Keratinocyte (primary cell): ENCODE results near the gene GOLGB1. TPM values are rescaled to one million over a fixed set of nuclear protein-coding genes. Genes with fewer than 3 reads are reported as not detected.

Source experiments
- DNase-seq: peaks from one replicate; pipeline ENCODE4 v3.0.0-alpha.2; 2011; ENCODE audit warnings: low read depth, missing footprints, low spot score
- FAIRE-seq: peaks from 2 replicates; lab custom pipeline; 2011; peaks lifted over from hg19 to GRCh38; lab: Jason Lieb, UNC
- H2AFZ ChIP-seq: 2 replicates; pipeline ENCODE4 v1.6.0; 2012; ENCODE audit warnings: low read length, control low read depth, inconsistent platforms; ENCODE audit not compliant: control insufficient read depth
- H3K27ac ChIP-seq: 2 replicates; pipeline ENCODE4 v1.5.1; 2011; ENCODE audit warnings: low read length; ENCODE audit not compliant: control insufficient read depth, insufficient read depth
- H3K27me3 ChIP-seq: 3 replicates; pipeline ENCODE4 v1.6.0; 2011; ENCODE audit warnings: low read length; ENCODE audit not compliant: control insufficient read depth, insufficient read depth; ENCODE audit errors: extremely low read depth
- H3K36me3 ChIP-seq, 2 experiments: 2 replicates in 1 of 2; 3 replicates in 1 of 2; pipeline ENCODE4 v1.5.1; 2011; ENCODE audit warnings: low read length in 2 of 2, mild to moderate bottlenecking in 1 of 2; ENCODE audit not compliant: control insufficient read depth in 2 of 2, insufficient read depth in 2 of 2; ENCODE audit errors: extremely low read depth in 1 of 2
- H3K4me1 ChIP-seq: 3 replicates; pipeline ENCODE4 v1.5.1; 2011; ENCODE audit warnings: low read length; ENCODE audit not compliant: control insufficient read depth, insufficient read depth; ENCODE audit errors: extremely low read depth
- H3K4me2 ChIP-seq: 3 replicates; pipeline ENCODE4 v1.6.0; 2011; ENCODE audit warnings: low read depth, low read length; ENCODE audit not compliant: control insufficient read depth, insufficient read depth; ENCODE audit errors: extremely low read depth
- H3K4me3 ChIP-seq, 3 experiments: fragments of 200-600 bp in 1 of 3; sonication (generic) in 1 of 3; 2 replicates in 2 of 3; 3 replicates in 1 of 3; pipeline ENCODE4 v1.5.1; 2011 to 2016; ENCODE audit warnings: low read length in 3 of 3, mild to moderate bottlenecking in 3 of 3, control low read depth in 2 of 3, inconsistent platforms in 1 of 3, low read depth in 1 of 3, mixed read lengths in 1 of 3, mixed run types in 1 of 3, moderate library complexity in 1 of 3; ENCODE audit not compliant: control insufficient read depth in 2 of 3, insufficient read depth in 2 of 3; ENCODE audit errors: extremely low read depth in 1 of 3
- H3K79me2 ChIP-seq: 2 replicates; pipeline ENCODE4 v1.6.0; 2012; ENCODE audit warnings: low read length; ENCODE audit not compliant: control insufficient read depth, insufficient read depth
- H3K9ac ChIP-seq: 3 replicates; pipeline ENCODE4 v1.6.0; 2011; ENCODE audit warnings: low read length; ENCODE audit not compliant: control insufficient read depth, insufficient read depth; ENCODE audit errors: extremely low read depth
- H3K9me1 ChIP-seq: 3 replicates; pipeline ENCODE4 v1.6.0; 2011; ENCODE audit warnings: low read length; ENCODE audit not compliant: control insufficient read depth, insufficient read depth; ENCODE audit errors: extremely low read depth
- H3K9me3 ChIP-seq: 2 replicates; pipeline ENCODE4 v1.5.1; 2012; ENCODE audit warnings: low read depth, low read length; ENCODE audit not compliant: control insufficient read depth
- H4K20me1 ChIP-seq: 3 replicates; pipeline ENCODE4 v1.6.0; 2011; ENCODE audit warnings: low read length; ENCODE audit not compliant: control insufficient read depth, insufficient read depth; ENCODE audit errors: extremely low read depth
- EZH2 ChIP-seq: IDR thresholded peaks from one replicate; pipeline ENCODE4 v1.6.1; 2012; ENCODE audit warnings: inconsistent platforms, mild to moderate bottlenecking, low read length, moderate library complexity
- dilution Hi-C: fragments of 300-500 bp; cut with MboI; formaldehyde crosslinking; loops from one replicate; pipeline ENCODE4 v1.7.0; 2020; ENCODE audit warnings: low sequenced_read_pairs; ENCODE audit not compliant: extremely low pct_ligation_motif_present
- polyA plus RNA-seq, 5 experiments: library from polyadenylated mRNA; depleted of rRNA in 3 of 5; stranded (reverse) in 3 of 5; stranded (forward) in 1 of 5; unstranded in 1 of 5; fragments of >200 nt; gene quantifications; 1 replicate in 1 of 5; 2 replicates in 3 of 5; 3 replicates in 1 of 5; pipeline versions ENCODE4 v1.2.1 to v1.2.3, GENCODE V29; 2011 to 2012; ENCODE audit warnings: missing spikeins in 2 of 5, low read depth in 1 of 5, low replicate concordance in 1 of 5
- TF ChIP-seq, protein P1 (sequence below), 3 experiments: IDR thresholded peaks in 1 of 3; conservative IDR thresholded peaks in 1 of 3; optimal IDR thresholded peaks in 1 of 3; 2 replicates in 2 of 3; 3 replicates in 1 of 3; pipeline versions ENCODE3 to v1.5.1; 2011; ENCODE audit warnings: low read length in 3 of 3, mild to moderate bottlenecking in 3 of 3, moderate library complexity in 2 of 3, control low read depth in 1 of 3, inconsistent platforms in 1 of 3; ENCODE audit not compliant: insufficient read depth in 2 of 3; ENCODE audit errors: extremely low read depth in 1 of 3

The GOLGB1 gene
- polyA plus RNA-seq, 1 donor (not counting 4 experiments of a cell fraction or from before 2014, with no cell fraction given) = 21.7 TPM

DNA sequence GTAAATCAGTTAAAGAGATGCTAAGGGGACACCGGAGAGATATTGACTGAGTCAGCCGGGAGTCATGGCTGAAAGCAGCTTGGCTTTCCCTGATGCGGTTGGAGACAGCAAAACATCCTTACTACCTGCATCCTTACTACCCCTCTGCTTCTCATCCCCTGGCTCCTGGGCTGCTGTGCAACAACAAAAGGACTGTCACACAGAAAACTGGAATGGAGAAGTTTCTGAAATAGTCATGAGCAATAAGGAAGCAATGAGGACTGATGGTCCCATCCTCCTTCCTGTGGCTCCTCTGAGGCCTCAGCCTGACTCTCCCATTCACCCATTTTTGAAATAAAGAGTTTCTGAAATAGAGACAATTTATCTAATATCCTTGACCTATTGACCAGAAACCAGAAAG lies 90.0 kb downstream of the GOLGB1 start:
- peaks cover 6 to 7% of the 10 kb centered on the region in 2 experiments for H3K36me3 ChIP-seq
- H3K4me3 ChIP-seq = no peak overlapping the region
- H3K4me2 ChIP-seq = no peak overlapping the region
- H4K20me1 ChIP-seq = no peaks in the 10 kb centered on the region
- no peak overlapping the region for H2AFZ ChIP-seq
- H3K9ac ChIP-seq = no peak overlapping the region
- no peak for DNase-seq
- no peaks in the 10 kb centered on the region for H3K79me2 ChIP-seq
- H3K27me3 ChIP-seq = no peaks in the 10 kb centered on the region
- TF ChIP-seq, protein P1, sequence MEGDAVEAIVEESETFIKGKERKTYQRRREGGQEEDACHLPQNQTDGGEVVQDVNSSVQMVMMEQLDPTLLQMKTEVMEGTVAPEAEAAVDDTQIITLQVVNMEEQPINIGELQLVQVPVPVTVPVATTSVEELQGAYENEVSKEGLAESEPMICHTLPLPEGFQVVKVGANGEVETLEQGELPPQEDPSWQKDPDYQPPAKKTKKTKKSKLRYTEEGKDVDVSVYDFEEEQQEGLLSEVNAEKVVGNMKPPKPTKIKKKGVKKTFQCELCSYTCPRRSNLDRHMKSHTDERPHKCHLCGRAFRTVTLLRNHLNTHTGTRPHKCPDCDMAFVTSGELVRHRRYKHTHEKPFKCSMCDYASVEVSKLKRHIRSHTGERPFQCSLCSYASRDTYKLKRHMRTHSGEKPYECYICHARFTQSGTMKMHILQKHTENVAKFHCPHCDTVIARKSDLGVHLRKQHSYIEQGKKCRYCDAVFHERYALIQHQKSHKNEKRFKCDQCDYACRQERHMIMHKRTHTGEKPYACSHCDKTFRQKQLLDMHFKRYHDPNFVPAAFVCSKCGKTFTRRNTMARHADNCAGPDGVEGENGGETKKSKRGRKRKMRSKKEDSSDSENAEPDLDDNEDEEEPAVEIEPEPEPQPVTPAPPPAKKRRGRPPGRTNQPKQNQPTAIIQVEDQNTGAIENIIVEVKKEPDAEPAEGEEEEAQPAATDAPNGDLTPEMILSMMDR (optimal IDR thresholded peaks at IDR 0.05 in 1 of 3, IDR thresholded peaks at IDR 0.05 in 1 of 3, conservative IDR thresholded peaks at IDR 0.05 in 1 of 3; ENCODE audit: extremely low read depth in 1 of 3, insufficient read depth in 2 of 3, low read length in 3 of 3) = no peak
- TF ChIP-seq EZH2 = no peak
- dilution Hi-C loops = no loop called here
- no peaks in the 10 kb centered on the region for H3K9me1 ChIP-seq
- H3K27ac ChIP-seq = no peak overlapping the region
- no peak for FAIRE-seq
- peaks cover 10% of the 10 kb centered on the region for H3K4me1 ChIP-seq
- H3K9me3 ChIP-seq = no peaks in the 10 kb centered on the region

DNA sequence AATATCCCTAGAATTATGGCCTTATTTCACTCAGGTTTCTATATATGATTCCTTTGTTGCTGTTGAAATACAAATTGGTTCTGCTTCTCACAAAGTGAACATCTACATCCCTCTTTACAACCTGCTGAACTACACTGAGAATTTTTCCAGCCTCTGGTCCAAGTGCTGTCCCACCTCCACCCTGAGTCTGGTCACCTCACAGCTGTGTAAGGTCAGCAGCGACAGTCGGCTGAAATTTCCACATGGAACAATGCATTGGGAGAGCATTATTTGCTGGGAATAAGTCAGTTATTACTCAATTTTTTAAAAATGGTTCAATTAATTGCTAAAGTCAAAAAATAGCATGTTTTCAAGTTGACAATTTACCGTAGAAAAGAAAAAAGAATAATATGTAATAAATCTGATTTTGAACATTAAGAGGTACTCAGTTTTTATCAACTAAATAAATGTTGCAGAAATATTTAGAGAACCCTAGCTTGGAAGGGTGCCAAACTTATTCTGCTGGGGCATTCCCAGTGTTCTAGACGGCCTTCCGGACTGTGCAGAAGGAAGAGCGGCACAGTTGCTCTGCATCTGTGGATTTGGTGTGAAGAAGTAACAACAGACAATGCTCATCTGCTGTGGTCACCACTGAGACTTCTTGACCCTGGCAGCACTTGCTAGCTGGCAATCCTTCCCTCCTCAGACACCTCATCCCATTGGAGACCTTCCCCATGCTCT lies 90.7 kb downstream of the GOLGB1 start:
- no peaks in the 10 kb centered on the region for H3K27me3 ChIP-seq
- H3K4me1 ChIP-seq = peaks cover 10% of the 10 kb centered on the region
- FAIRE-seq (no peak), DNase-seq (no peak)
- H2AFZ ChIP-seq = no peak overlapping the region
- H3K4me3 ChIP-seq = no peak overlapping the region
- H4K20me1 ChIP-seq = no peaks in the 10 kb centered on the region
- no peak overlapping the region for H3K4me2 ChIP-seq
- dilution Hi-C loops = no loop called here
- H3K27ac ChIP-seq = no peak overlapping the region
- peaks cover 2 to 3% of the 10 kb centered on the region in 2 experiments for H3K36me3 ChIP-seq
- H3K9ac ChIP-seq = no peak overlapping the region
- H3K9me1 ChIP-seq = no peaks in the 10 kb centered on the region
- H3K79me2 ChIP-seq = no peaks in the 10 kb centered on the region
- H3K9me3 ChIP-seq = no peaks in the 10 kb centered on the region
- TF ChIP-seq, protein P1 (optimal IDR thresholded peaks at IDR 0.05 in 1 of 3, IDR thresholded peaks at IDR 0.05 in 1 of 3, conservative IDR thresholded peaks at IDR 0.05 in 1 of 3; ENCODE audit: extremely low read depth in 1 of 3, insufficient read depth in 2 of 3, low read length in 3 of 3) = no peak
- TF ChIP-seq EZH2 = no peak
